GM12878 (cell line): ENCODE data around the gene RIPOR3. TPM values are rescaled to one million over a fixed set of nuclear protein-coding genes. Genes with fewer than 3 reads are reported as not detected.

Experiments
- ATAC-seq: fragments of 200-7000 bp; cut with Tn5 transposase; 3 replicates; pipeline ENCODE4 v1.9.1; 2020; ENCODE audit warnings: mild to moderate bottlenecking, moderate library complexity
- BruUV-seq: library from RNA; stranded (reverse); fragments of 400-500 nt; replicated peaks from 2 replicates; lab custom pipeline; 2021; lab: Mats Ljungman, UMichigan
- CTCF ChIA-PET: fragments of 300-600 bp; sonication (Branson Sonifier 250); formaldehyde crosslinking; extraction: SDS; loops from one replicate; lab custom pipeline; 2021; ENCODE audit warnings: inconsistent platforms; lab: Yijun Ruan, JAX
- POLR2A ChIA-PET: fragments of 350-600 bp; formaldehyde crosslinking; extraction: SDS; loops from one replicate; lab custom pipeline; 2021; ENCODE audit warnings: inconsistent platforms; lab: Charles Lee
- RAD21 ChIA-PET: fragments of 300-600 bp; sonication (Branson Sonifier 250); formaldehyde crosslinking; loops from one replicate; lab custom pipeline; 2023; ENCODE audit warnings: antibody characterized with exemption; ENCODE audit not compliant: unreplicated experiment; lab: Charles Lee
- SMC1A ChIA-PET: fragments of 300-600 bp; sonication (Branson Sonifier 250); formaldehyde crosslinking; loops from one replicate; lab custom pipeline; 2023; ENCODE audit not compliant: unreplicated experiment, uncharacterized antibody; lab: Charles Lee
- DNase-seq: peaks from one replicate; pipeline ENCODE4 v3.0.0-alpha.2; 2011; ENCODE audit warnings: low read depth, low spot score
- FAIRE-seq: peaks from 3 replicates; lab custom pipeline; 2011; peaks lifted over from hg19 to GRCh38; lab: Jason Lieb, UNC
- H2AFZ ChIP-seq: 2 replicates; pipeline ENCODE4 v1.6.0; 2011; ENCODE audit warnings: low read depth, low read length, control low read depth; ENCODE audit not compliant: control insufficient read depth
- H3K27ac ChIP-seq: 2 replicates; pipeline ENCODE4 v1.5.1; 2011; ENCODE audit warnings: control low read depth; ENCODE audit not compliant: control insufficient read depth, insufficient read depth
- H3K27me3 ChIP-seq, 2 experiments: replicated peaks in 1 of 2; 2 replicates each; pipeline versions ENCODE4 v1.6.0 to v1.6.1; 2011; ENCODE audit warnings: low read length in 1 of 2; ENCODE audit not compliant: control insufficient read depth in 2 of 2, insufficient read depth in 2 of 2
- H3K36me3 ChIP-seq, 2 experiments: 2 replicates each; pipeline ENCODE4 v1.5.1; 2011; ENCODE audit warnings: low read length in 1 of 2; ENCODE audit not compliant: control insufficient read depth in 2 of 2, insufficient read depth in 2 of 2
- H3K4me1 ChIP-seq: 2 replicates; pipeline ENCODE4 v1.6.1; 2011; ENCODE audit warnings: mild to moderate bottlenecking, low read length, moderate library complexity, mixed read lengths; ENCODE audit not compliant: control insufficient read depth, insufficient read depth
- H3K4me2 ChIP-seq: 2 replicates; pipeline ENCODE4 v1.6.0; 2011; ENCODE audit warnings: control low read depth; ENCODE audit not compliant: control insufficient read depth, insufficient read depth
- H3K4me3 ChIP-seq: fragments of 200-600 bp; sonication (generic); 2 replicates; pipeline ENCODE4 v1.5.1; 2016
- H3K79me2 ChIP-seq: 2 replicates; pipeline ENCODE4 v1.6.0; 2011; ENCODE audit warnings: low read length; ENCODE audit not compliant: control insufficient read depth, insufficient read depth
- H3K9ac ChIP-seq: 2 replicates; pipeline ENCODE4 v1.8.0; 2011; ENCODE audit warnings: low read length, control low read depth, mixed read lengths; ENCODE audit not compliant: control insufficient read depth, insufficient read depth
- H3K9me3 ChIP-seq: replicated peaks from 3 replicates; pipeline ENCODE4 v1.5.1; 2011; ENCODE audit warnings: mild to moderate bottlenecking, low read length; ENCODE audit not compliant: control insufficient read depth, insufficient read depth
- H4K20me1 ChIP-seq: 2 replicates; pipeline ENCODE4 v1.6.0; 2011; ENCODE audit not compliant: control insufficient read depth, insufficient read depth
- BHLHE40 ChIP-seq, 2 experiments: fragments of 450-650 bp in 1 of 2; IDR thresholded peaks; 2 replicates each; pipeline ENCODE4 v1.6.1; 2011 to 2017; ENCODE audit warnings: low read depth in 2 of 2, borderline replicate concordance in 1 of 2, improper control_type of control experiment in 1 of 2, low read length in 1 of 2, mild to moderate bottlenecking in 1 of 2
- CBX5 ChIP-seq: sonication (generic); IDR thresholded peaks from 2 replicates; pipeline ENCODE4 v1.6.1; 2016; ENCODE audit warnings: low read depth, moderate library complexity, mild to moderate bottlenecking, inconsistent platforms
- E4F1 ChIP-seq: fragments of 450-650 bp; IDR thresholded peaks from 2 replicates; pipeline ENCODE4 v1.6.1; 2018; ENCODE audit warnings: borderline replicate concordance, mild to moderate bottlenecking; ENCODE audit not compliant: partially characterized antibody
- EZH2 ChIP-seq: IDR thresholded peaks from 2 replicates; pipeline ENCODE4 v1.6.1; 2012; ENCODE audit warnings: low read depth, mild to moderate bottlenecking, control low read depth, inconsistent platforms, low read length, borderline replicate concordance; ENCODE audit not compliant: control insufficient read depth
- IKZF1 ChIP-seq: fragments of 450-650 bp; conservative IDR thresholded peaks from 2 replicates; pipeline ENCODE4 v1.6.1; 2017; ENCODE audit warnings: antibody characterized with exemption, mild to moderate bottlenecking
- IKZF2 ChIP-seq, 2 experiments: fragments of 450-650 bp; IDR thresholded peaks; 2 replicates each; pipeline ENCODE4 v1.6.1; 2017; ENCODE audit warnings: mild to moderate bottlenecking in 2 of 2, moderate library complexity in 2 of 2
- IRF3 ChIP-seq: fragments of 450-650 bp; IDR thresholded peaks from 2 replicates; pipeline ENCODE4 v1.6.1; 2014; ENCODE audit warnings: mild to moderate bottlenecking
- NFXL1 ChIP-seq: fragments of 450-650 bp; IDR thresholded peaks from 2 replicates; pipeline ENCODE4 v1.6.1; 2017; ENCODE audit warnings: antibody characterized with exemption, mild to moderate bottlenecking, borderline replicate concordance
- NFYA ChIP-seq: IDR thresholded peaks from 2 replicates; pipeline ENCODE4 v1.6.1; 2011; ENCODE audit warnings: low read depth, mild to moderate bottlenecking, low read length, improper control_type of control experiment, borderline replicate concordance
- POU2F2 ChIP-seq: IDR thresholded peaks from 3 replicates; pipeline ENCODE4 v1.6.1; 2011; ENCODE audit warnings: low read depth, mild to moderate bottlenecking, low read length, borderline replicate concordance
- RAD51 ChIP-seq: fragments of 450-650 bp; IDR thresholded peaks from 2 replicates; pipeline ENCODE4 v1.6.1; 2016; ENCODE audit warnings: moderate library complexity, mild to moderate bottlenecking, inconsistent platforms
- SMAD5 ChIP-seq: IDR thresholded peaks from 2 replicates; pipeline ENCODE4 v1.6.1; 2016; ENCODE audit warnings: antibody characterized with exemption, low read depth
- ZBTB11 ChIP-seq: fragments of 450-650 bp; formaldehyde crosslinking; IDR thresholded peaks from 2 replicates; pipeline ENCODE4 v1.5.0; 2022; ENCODE audit warnings: mild to moderate bottlenecking, missing genetic modification characterization
- ZZZ3 ChIP-seq: IDR thresholded peaks from 2 replicates; pipeline ENCODE4 v1.6.1; 2011; ENCODE audit warnings: low read depth; ENCODE audit not compliant: control insufficient read depth, insufficient read length
- WGBS: methylation state at CpG from one replicate; pipeline ENCODE4 v1.1.6; 2016; ENCODE audit warnings: low lambda C conversion rate; ENCODE audit not compliant: insufficient replicate concordance, insufficient coverage; ENCODE audit errors: missing lambda C conversion rate; 5-methylcytosine and 5-hydroxymethylcytosine counted together
- in situ Hi-C: fragments of 300-500 bp; cut with MboI; formaldehyde crosslinking; loops from 9 replicates; pipeline ENCODE4 v1.14.3; 2018; ENCODE audit warnings: mixed read lengths
- intact Hi-C: fragments of 100-400 bp; cut with micrococcal nuclease; formaldehyde crosslinking; loops from one replicate; pipeline ENCODE4 v1.14.2; 2022; ENCODE audit not compliant: unreplicated experiment
- polyA plus RNA-seq, 11 experiments: library from polyadenylated mRNA; depleted of rRNA in 4 of 11; unstranded in 6 of 11; stranded (reverse) in 5 of 11; fragments of >200 nt; fragmentation: Nextera tagmentation in 4 of 11; fragmentation: Illumina TruSeq in 1 of 11; extraction: Ambion mirVana in 4 of 11; extraction: Trizol in 1 of 11; gene quantifications; 1 replicate in 1 of 11; 2 replicates in 10 of 11; pipeline versions ENCODE4 v1.2.1 to v1.2.3, GENCODE V29; 2011 to 2016; ENCODE audit warnings: inconsistent platforms in 2 of 11, missing spikeins in 2 of 11, low read depth in 1 of 11
- total RNA-seq, 4 experiments: library from RNA; depleted of rRNA in 3 of 4; stranded (reverse); fragments of >200 nt in 3 of 4; fragmentation: Illumina TruSeq in 1 of 4; extraction: Trizol in 1 of 4; gene quantifications; 2 replicates each; pipeline versions ENCODE4 v1.2.1 to v1.2.3, GENCODE V29; 2013 to 2021

The RIPOR3 gene
- total and polyA plus RNA-seq, 10 of the 15 experiments (the other 5 are each of a cell fraction or from before 2014, with no cell fraction given): 0.04 to 0.55 (median 0.12) TPM; not detected in 6

- Histone ChIP-seq H3K4me1 (no peaks in the 10 kb centered on the region; the same call in 1 of the 2 replicates), H2AFZ (no peak overlapping the region), H3K9me3 (no peaks in the 10 kb centered on the region; the same call in 2 of the 3 replicates), H3K79me2 (no peaks in the 10 kb centered on the region), H3K4me3 (no peak overlapping the region), H3K27ac (no peak overlapping the region), H3K36me3 (no peaks in the 10 kb centered on the region), H3K27me3 (no peaks in the 10 kb centered on the region), H4K20me1 (no peaks in the 10 kb centered on the region), H3K9ac (no peak overlapping the region), H3K4me2 (no peak overlapping the region)
- POLR2A ChIA-PET: interaction anchor here (0.7 kb wide), 1 partner anchor 446 kb away, joined by 6 read pairs; no protein-coding TSS in a partner anchor
- WGBS: 30% methylated on average over 5 of the region's 5 CpGs
- BruUV-seq: no TSS peak
- RAD21 ChIA-PET: interaction anchor here (0.6 kb wide), 1 partner anchor 381 kb away, joined by 3 read pairs; no protein-coding TSS in a partner anchor
- in situ Hi-C loops: no loop called here
- intact Hi-C loops: no loop called here
- CTCF ChIA-PET: interaction anchor here (0.7 to 1.2 kb wide), 3 partner anchors 27 to 132 kb away, joined by 3 read pairs; no protein-coding TSS in a partner anchor
- FAIRE-seq: no peak
- DNase-seq: no peak
- no peak; the same call in 2 of the 3 replicates for ATAC-seq
- SMC1A ChIA-PET: interaction anchor here (0.6 kb wide), 1 partner anchor 103 kb away, joined by 3 read pairs; no protein-coding TSS in a partner anchor
- no peak for TF ChIP-seq BHLHE40 (IDR thresholded peaks at IDR 0.05; ENCODE audit: borderline replicate concordance in 1 of 2, low read depth in 2 of 2, low read length in 1 of 2)
- TF ChIP-seq ZZZ3: no peak
- TF ChIP-seq CBX5: no peak
- no peak for TF ChIP-seq EZH2
- no peak for TF ChIP-seq IKZF2 (IDR thresholded peaks at IDR 0.05)
- no peak for TF ChIP-seq IRF3
- no peak for TF ChIP-seq RAD51
- no peak for TF ChIP-seq NFXL1
- no peak for TF ChIP-seq POU2F2
- TF ChIP-seq NFYA: no peak
- no peak for TF ChIP-seq SMAD5
- no peak for TF ChIP-seq ZBTB11
- no peak for TF ChIP-seq E4F1
- no peak for TF ChIP-seq IKZF1
These were observed 74.3 kb downstream of the RIPOR3 start for GRCh38 chr20:50617022-50617421.
